HepG2 (cell line): Measurements from ENCODE around the gene MAPK14. TPM values are rescaled to one million over a fixed set of nuclear protein-coding genes. Genes with fewer than 3 reads are reported as not detected.

ENCODE experiments used
- ATAC-seq: fragments of 200-7000 bp; cut with Tn5 transposase; 3 replicates; pipeline ENCODE4 v1.9.1; 2020; ENCODE audit warnings: mild to moderate bottlenecking, moderate library complexity
- BruUV-seq: library from RNA; stranded (reverse); fragments of 400-500 nt; replicated peaks from 2 replicates; lab custom pipeline; 2021; lab: Mats Ljungman, UMichigan
- CTCF ChIA-PET: fragments of 300-600 bp; formaldehyde crosslinking; extraction: SDS; loops from one replicate; lab custom pipeline; 2021; ENCODE audit warnings: low total read pairs, inconsistent platforms, low intra/inter-chr PET ratio; lab: Yijun Ruan, JAX
- POLR2A ChIA-PET: fragments of 350-600 bp; sonication (Branson Sonifier 250); formaldehyde crosslinking; loops from one replicate; lab custom pipeline; 2020; ENCODE audit warnings: antibody characterized with exemption, inconsistent platforms; lab: Yijun Ruan, JAX
- DNase-seq: peaks from one replicate; pipeline ENCODE4 v3.0.0-alpha.2; 2015; ENCODE audit warnings: low spot score
- FAIRE-seq: peaks from 3 replicates; lab custom pipeline; 2011; peaks lifted over from hg19 to GRCh38; lab: Jason Lieb, UNC
- H2AFZ ChIP-seq: one replicate; pipeline ENCODE4 v1.6.1; 2011; ENCODE audit warnings: low read length, inconsistent platforms
- H3K27ac ChIP-seq: fragments of 300-600 bp; 3 replicates; pipeline ENCODE4 v1.8.0; 2011; ENCODE audit warnings: mixed run types, mild to moderate bottlenecking, mixed read lengths, low read length, inconsistent platforms; ENCODE audit not compliant: insufficient read depth; ENCODE audit errors: extremely low read length
- H3K27me3 ChIP-seq, 2 experiments: fragments of 200-600 bp in 1 of 2; 2 replicates in 1 of 2; 3 replicates in 1 of 2; pipeline versions ENCODE4 v1.6.0 to v1.8.0; 2011; ENCODE audit warnings: low read length in 2 of 2, mild to moderate bottlenecking in 2 of 2, moderate library complexity in 2 of 2, inconsistent platforms in 1 of 2; ENCODE audit not compliant: insufficient read depth in 2 of 2, control insufficient read depth in 1 of 2
- H3K36me3 ChIP-seq, 2 experiments: fragments of 200-600 bp in 1 of 2; replicated peaks in 1 of 2; 2 replicates in 1 of 2; 3 replicates in 1 of 2; pipeline versions ENCODE4 v1.5.1 to v1.8.0; 2011; ENCODE audit warnings: low read length in 2 of 2, inconsistent platforms in 1 of 2; ENCODE audit not compliant: insufficient read depth in 2 of 2, control insufficient read depth in 1 of 2
- H3K4me1 ChIP-seq: 2 replicates; pipeline ENCODE4 v1.5.1; 2012; ENCODE audit warnings: low read length, inconsistent platforms; ENCODE audit not compliant: insufficient read depth
- H3K4me2 ChIP-seq: 2 replicates; pipeline ENCODE4 v1.6.0; 2011; ENCODE audit warnings: low read depth, low read length, inconsistent platforms
- H3K4me3 ChIP-seq, 3 experiments: fragments of 200-600 bp in 1 of 3; sonication (generic), shearing (Covaris generic) in 1 of 3; replicated peaks in 1 of 3; 2 replicates each; pipeline ENCODE4 v1.5.1; 2011 to 2016; ENCODE audit warnings: low read length in 3 of 3, inconsistent platforms in 2 of 3, low read depth in 2 of 3, mild to moderate bottlenecking in 2 of 3, control low read depth in 1 of 3, mixed read lengths in 1 of 3; ENCODE audit not compliant: insufficient read depth in 1 of 3
- H3K79me2 ChIP-seq: one replicate; pipeline ENCODE4 v1.6.1; 2011; ENCODE audit warnings: low read length, inconsistent platforms; ENCODE audit not compliant: insufficient read depth
- H3K9ac ChIP-seq: 2 replicates; pipeline ENCODE4 v1.6.0; 2011; ENCODE audit warnings: mild to moderate bottlenecking, low read depth, low read length, inconsistent platforms; ENCODE audit not compliant: insufficient read depth
- H3K9me3 ChIP-seq: 2 replicates; pipeline ENCODE4 v1.5.1; 2012; ENCODE audit warnings: mild to moderate bottlenecking, low read length
- H4K20me1 ChIP-seq: 2 replicates; pipeline ENCODE4 v1.6.0; 2011; ENCODE audit warnings: inconsistent platforms, mild to moderate bottlenecking, low read length, moderate library complexity; ENCODE audit not compliant: insufficient read depth
- CREB1 ChIP-seq, 2 experiments: fragments of 450-650 bp in 1 of 2; IDR thresholded peaks; 2 replicates each; pipeline ENCODE4 v1.6.1; 2016 to 2017; ENCODE audit warnings: control low read depth in 1 of 2, mild to moderate bottlenecking in 1 of 2, missing compliant biosample characterization in 1 of 2, missing genetic modification characterization in 1 of 2
- HDAC1 ChIP-seq: sonication (generic); formaldehyde crosslinking; IDR thresholded peaks from 2 replicates; pipeline ENCODE4 v1.5.1; 2020; ENCODE audit warnings: mild to moderate bottlenecking, missing genetic modification reagents
- HMGXB4 ChIP-seq, 2 experiments: sonication (generic) in 1 of 2; formaldehyde crosslinking in 1 of 2; IDR thresholded peaks; 2 replicates each; pipeline versions ENCODE4 v1.4.0 to v1.6.1; 2018 to 2020; ENCODE audit warnings: missing genetic modification reagents in 2 of 2, borderline replicate concordance in 1 of 2, low read depth in 1 of 2, mild to moderate bottlenecking in 1 of 2, missing biosample characterization in 1 of 2
- IKZF1 ChIP-seq: fragments of 450-650 bp; IDR thresholded peaks from 2 replicates; pipeline ENCODE4 v1.7.1; 2016
- NFIC ChIP-seq: IDR thresholded peaks from 2 replicates; pipeline ENCODE4 v1.6.1; 2012; ENCODE audit warnings: mild to moderate bottlenecking, low read length, inconsistent platforms
- PATZ1 ChIP-seq: sonication (generic); formaldehyde crosslinking; IDR thresholded peaks from 2 replicates; pipeline ENCODE4 v1.4.0; 2020; ENCODE audit warnings: missing genetic modification reagents
- PITX1 ChIP-seq: sonication (generic); formaldehyde crosslinking; IDR thresholded peaks from 2 replicates; pipeline ENCODE4 v1.5.1; 2020; ENCODE audit warnings: mild to moderate bottlenecking, missing genetic modification reagents
- RBFOX2 ChIP-seq: fragments of 200-400 bp; formaldehyde crosslinking; IDR thresholded peaks from 2 replicates; pipeline ENCODE4 v1.6.1; 2017; ENCODE audit warnings: low read depth, mild to moderate bottlenecking, low read length
- SMC3 ChIP-seq: IDR thresholded peaks from 2 replicates; pipeline ENCODE4 v1.6.1; 2011; ENCODE audit warnings: low read length, improper control_type of control experiment
- ZBTB20 ChIP-seq: sonication (generic); formaldehyde crosslinking; IDR thresholded peaks from 2 replicates; pipeline ENCODE4 v1.8.1; 2023; ENCODE audit warnings: missing genetic modification reagents, low read depth, mild to moderate bottlenecking, borderline replicate concordance
- ZNF232 ChIP-seq: sonication (generic); formaldehyde crosslinking; IDR thresholded peaks from 2 replicates; pipeline ENCODE4 v1.4.0; 2020; ENCODE audit warnings: missing genetic modification reagents, borderline replicate concordance
- ZNF441 ChIP-seq: sonication (generic); formaldehyde crosslinking; IDR thresholded peaks from 2 replicates; pipeline ENCODE4 v1.7.0; 2021; ENCODE audit warnings: missing genetic modification reagents, borderline replicate concordance
- ZNF879 ChIP-seq: sonication (generic); formaldehyde crosslinking; IDR thresholded peaks from 2 replicates; pipeline ENCODE4 v1.8.1; 2023; ENCODE audit warnings: missing genetic modification reagents
- WGBS: methylation state at CpG from one replicate; pipeline ENCODE4 v1.1.6; 2017; ENCODE audit warnings: low lambda C conversion rate; 5-methylcytosine and 5-hydroxymethylcytosine counted together
- in situ Hi-C: cut with HindIII; loops from 2 replicates; pipeline ENCODE4 v1.10.0; 2017; ENCODE audit warnings: low pct_unique_long_range_greater_than_20kb; ENCODE audit not compliant: extremely low pct_ligation_motif_present
- intact Hi-C: fragments of 100-400 bp; cut with micrococcal nuclease; formaldehyde crosslinking; loops from one replicate; pipeline ENCODE4 v1.10.0; 2022; ENCODE audit not compliant: unreplicated experiment
- polyA plus RNA-seq, 8 experiments: library from polyadenylated mRNA; depleted of rRNA in 3 of 8; stranded (reverse) in 7 of 8; unstranded in 1 of 8; fragments of >200 nt; fragmentation: Illumina TruSeq in 4 of 8; extraction: Trizol in 4 of 8; gene quantifications; 2 replicates each; pipeline versions ENCODE4 v1.2.1 to v1.2.3, GENCODE V29; 2011 to 2016; ENCODE audit warnings: low read depth in 4 of 8, missing spikeins in 1 of 8, mixed read lengths in 1 of 8; ENCODE audit not compliant: insufficient read depth in 1 of 8
- total RNA-seq, 5 experiments: library from RNA; depleted of rRNA; stranded (reverse); fragments of >200 nt; fragmentation: Illumina TruSeq; extraction: Trizol; gene quantifications; 2 replicates each; pipeline ENCODE4 v1.2.3, GENCODE V29; 2016; ENCODE audit warnings: low read depth in 1 of 5

MAPK14 gene
- total and polyA plus RNA-seq, 2 of the 13 experiments (the other 11 are each of a cell fraction or from before 2014, with no cell fraction given): 66.3 to 67.3 TPM

GRCh38 chr6:36138667-36139066 is 111.1 kb downstream of the MAPK14 start:
- TF ChIP-seq ZNF232 (CRISPR knock-in tag): no peak
- no peak for TF ChIP-seq ZNF879 (CRISPR knock-in tag)
- no peak for TF ChIP-seq CREB1 (IDR thresholded peaks at IDR 0.05)
- TF ChIP-seq CREB1 (CRISPR knock-in tag; IDR thresholded peaks at IDR 0.05): no peak
- TF ChIP-seq IKZF1: no peak
- TF ChIP-seq ZBTB20: no peak
- TF ChIP-seq RBFOX2: 0 out of 2 replicates have a peak, but pooled peaks have one; percentile 28
- TF ChIP-seq, all 625 proteins: peak for 1
- Histone ChIP-seq H3K9ac (no peak overlapping the region), H3K9me3 (no peaks in the 10 kb centered on the region), H3K27ac (no peak overlapping the region), H3K79me2 (no peaks in the 10 kb centered on the region), H3K4me1 (peaks cover 5% of the 10 kb centered on the region), H3K4me3 (no peak overlapping the region), H2AFZ (no peak overlapping the region), H4K20me1 (no peaks in the 10 kb centered on the region), H3K27me3 (no peaks in the 10 kb centered on the region), H3K36me3 (peaks cover 22 to 44% of the 10 kb centered on the region in 2 experiments), H3K4me2 (no peak overlapping the region)
- intact Hi-C loops (no loop called here), in situ Hi-C loops (no loop called here)
- ATAC-seq (no peak), DNase-seq (no peak), FAIRE-seq (no peak)
- 93% methylated on average over 14 of the region's 15 CpGs for WGBS
- CTCF ChIA-PET: interaction anchor here (1.3 kb wide), 1 partner anchor 164 kb away, joined by 7 read pairs; no protein-coding TSS in a partner anchor
- POLR2A ChIA-PET: interaction anchor here (1.6 to 3.7 kb wide), 2 partner anchors 8 to 12 kb away, joined by 8 to 23 read pairs; partner anchors contain the start of gene MAPK13
- BruUV-seq: no TSS peak

DNA sequence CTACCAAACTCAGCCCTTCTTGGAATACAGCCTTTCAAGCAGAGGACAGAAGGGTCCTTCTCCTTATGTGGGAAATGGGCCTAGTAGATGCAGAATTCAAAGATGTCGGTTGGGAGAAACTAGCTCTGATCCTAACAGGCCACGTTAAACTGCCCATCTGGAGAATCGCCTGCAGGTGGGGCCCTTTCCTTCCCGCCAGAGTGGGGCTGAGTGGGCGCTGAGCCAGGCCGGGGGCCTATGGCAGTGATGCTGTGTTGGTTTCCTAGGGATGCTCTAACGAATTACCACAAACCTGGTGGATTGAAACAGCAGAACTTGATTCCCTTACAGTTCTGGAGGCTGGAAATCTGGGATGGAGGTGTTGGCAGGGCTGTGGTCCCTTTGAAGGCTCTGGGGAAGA is 111.8 kb downstream of the MAPK14 start:
- H4K20me1 ChIP-seq: no peaks in the 10 kb centered on the region
- in situ Hi-C loops: no loop called here
- H2AFZ ChIP-seq: no peak overlapping the region
- ChIA-PET POLR2A (interaction anchor here (1.6 to 3.7 kb wide), 2 partner anchors 8 to 12 kb away, joined by 8 to 23 read pairs; partner anchors contain the start of gene MAPK13), CTCF (interaction anchor here (1.3 kb wide), 1 partner anchor 163 kb away, joined by 7 read pairs; no protein-coding TSS in a partner anchor)
- FAIRE-seq (no peak), DNase-seq (no peak), ATAC-seq (peak; percentile 52)
- H3K27me3 ChIP-seq: no peaks in the 10 kb centered on the region
- H3K27ac ChIP-seq: no peak overlapping the region
- no peaks in the 10 kb centered on the region for H3K9me3 ChIP-seq
- BruUV-seq: TSS peak; percentile 26
- no peaks in the 10 kb centered on the region for H3K79me2 ChIP-seq
- H3K4me3 ChIP-seq: no peak overlapping the region
- 79% methylated on average over 7 of the region's 7 CpGs for WGBS
- H3K4me2 ChIP-seq: no peak overlapping the region
- H3K36me3 ChIP-seq: peaks cover 22 to 41% of the 10 kb centered on the region in 2 experiments
- intact Hi-C loops: no loop called here
- H3K9ac ChIP-seq: no peak overlapping the region
- no peaks in the 10 kb centered on the region for H3K4me1 ChIP-seq
- TF ChIP-seq HDAC1 (no peak), ZNF441 (CRISPR knock-in tag) (no peak), HMGXB4 (CRISPR knock-in tag; IDR thresholded peaks at IDR 0.05; ENCODE audit: borderline replicate concordance in 1 of 2, low read depth in 1 of 2) (0 out of 4 replicates have a peak, but pooled peaks of 1 of the 2 experiments have one; percentile 23), NFIC (no peak), PITX1 (CRISPR knock-in tag) (no peak), SMC3 (peak; percentile 15; the same call in 1 of the 2 replicates), PATZ1 (peak; percentile 51; the same call in 1 of the 2 replicates)
